H9 (cell line): ENCODE measurements around the gene PPIL6. TPM values are rescaled to one million over a fixed set of nuclear protein-coding genes. Genes with fewer than 3 reads are reported as not detected.

Source experiments
- DNase-seq: peaks from one replicate; pipeline ENCODE4 v3.0.0-alpha.2; 2017
- H2AFZ ChIP-seq: one replicate; pipeline ENCODE4 v1.6.1; 2013; ENCODE audit warnings: mild to moderate bottlenecking, low read length, control low read depth, moderate library complexity
- H2AK5ac ChIP-seq: 2 replicates; pipeline ENCODE4 v1.6.1; 2013; ENCODE audit warnings: low read length, control low read depth, mixed read lengths; ENCODE audit not compliant: insufficient read length
- H2BK120ac ChIP-seq: one replicate; pipeline ENCODE4 v1.6.1; 2013; ENCODE audit warnings: low read depth, mild to moderate bottlenecking, low read length, control low read depth, inconsistent platforms; ENCODE audit not compliant: poor library complexity, severe bottlenecking
- H2BK12ac ChIP-seq: 2 replicates; pipeline ENCODE4 v1.6.1; 2013; ENCODE audit warnings: low read length, control low read depth, mixed read lengths, low read depth; ENCODE audit not compliant: insufficient read length
- H2BK15ac ChIP-seq: 2 replicates; pipeline ENCODE4 v1.6.1; 2013; ENCODE audit warnings: low read depth, low read length, control low read depth
- H2BK20ac ChIP-seq: one replicate; pipeline ENCODE4 v1.6.1; 2013; ENCODE audit warnings: low read depth, mild to moderate bottlenecking, low read length, control low read depth, inconsistent platforms; ENCODE audit not compliant: poor library complexity, severe bottlenecking
- H2BK5ac ChIP-seq: 2 replicates; pipeline ENCODE4 v1.6.1; 2013; ENCODE audit warnings: low read length, control low read depth, mixed read lengths; ENCODE audit not compliant: insufficient read length
- H3K14ac ChIP-seq: 2 replicates; pipeline ENCODE4 v1.6.1; 2013; ENCODE audit warnings: low read length, control low read depth; ENCODE audit not compliant: insufficient read depth
- H3K18ac ChIP-seq: 2 replicates; pipeline ENCODE4 v1.6.1; 2013; ENCODE audit warnings: low read depth, mild to moderate bottlenecking, mixed read lengths, low read length, control low read depth; ENCODE audit not compliant: insufficient read length
- H3K23ac ChIP-seq: 2 replicates; pipeline ENCODE4 v1.6.1; 2013; ENCODE audit warnings: low read length, control low read depth, mixed read lengths, low read depth; ENCODE audit not compliant: insufficient read length
- H3K23me2 ChIP-seq: 2 replicates; pipeline ENCODE4 v1.6.1; 2013; ENCODE audit warnings: low read depth, mild to moderate bottlenecking, mixed read lengths, low read length, control low read depth; ENCODE audit not compliant: insufficient read length, poor library complexity, severe bottlenecking
- H3K27ac ChIP-seq: 2 replicates; pipeline ENCODE4 v1.5.1; 2013; ENCODE audit warnings: low read length, control low read depth, mixed read lengths, low read depth; ENCODE audit not compliant: insufficient read length
- H3K27me3 ChIP-seq: 2 replicates; pipeline ENCODE4 v1.6.1; 2013; ENCODE audit warnings: low read length, control low read depth, inconsistent platforms; ENCODE audit not compliant: insufficient read depth
- H3K4ac ChIP-seq: 2 replicates; pipeline ENCODE4 v1.6.1; 2013; ENCODE audit warnings: low read depth, mild to moderate bottlenecking, control low read depth, inconsistent platforms, low read length, moderate library complexity
- H3K4me1 ChIP-seq: 2 replicates; pipeline ENCODE4 v1.6.1; 2013; ENCODE audit warnings: low read length, control low read depth, inconsistent platforms; ENCODE audit not compliant: insufficient read depth
- H3K4me2 ChIP-seq: 2 replicates; pipeline ENCODE4 v1.6.1; 2013; ENCODE audit warnings: low read length, control low read depth, mixed read lengths; ENCODE audit not compliant: insufficient read length, insufficient read depth
- H3K56ac ChIP-seq: 2 replicates; pipeline ENCODE4 v1.6.1; 2013; ENCODE audit warnings: low read depth, mild to moderate bottlenecking, mixed read lengths, low read length, control low read depth; ENCODE audit not compliant: insufficient read length
- H3K79me1 ChIP-seq: 2 replicates; pipeline ENCODE4 v1.6.1; 2013; ENCODE audit warnings: low read depth, mild to moderate bottlenecking, moderate library complexity, low read length, control low read depth, inconsistent platforms; ENCODE audit not compliant: insufficient read depth, poor library complexity, severe bottlenecking
- H3K79me2 ChIP-seq: 2 replicates; pipeline ENCODE4 v1.6.1; 2013; ENCODE audit warnings: low read length, control low read depth, inconsistent platforms; ENCODE audit not compliant: insufficient read depth
- H3K9ac ChIP-seq: 2 replicates; pipeline ENCODE4 v1.6.1; 2013; ENCODE audit warnings: low read length, control low read depth, mixed read lengths; ENCODE audit not compliant: insufficient read length; ENCODE audit errors: extremely low read depth
- H3K9me3 ChIP-seq: one replicate; pipeline ENCODE4 v1.6.1; 2013; ENCODE audit warnings: low read depth, low read length, inconsistent platforms; ENCODE audit not compliant: control insufficient read depth
- H3T11ph ChIP-seq: one replicate; pipeline ENCODE4 v1.6.1; 2013; ENCODE audit warnings: mild to moderate bottlenecking, low read length, control low read depth, inconsistent platforms
- H4K20me1 ChIP-seq: one replicate; pipeline ENCODE4 v1.6.1; 2013; ENCODE audit not compliant: control insufficient read depth, insufficient read length, insufficient read depth
- H4K5ac ChIP-seq: 2 replicates; pipeline ENCODE4 v1.6.1; 2013; ENCODE audit warnings: low read depth, mild to moderate bottlenecking, mixed read lengths, low read length, control low read depth; ENCODE audit not compliant: insufficient read length
- H4K8ac ChIP-seq: replicated peaks from 2 replicates; pipeline ENCODE4 v1.6.1; 2013; ENCODE audit warnings: low read length, control low read depth, mixed read lengths, low read depth; ENCODE audit not compliant: insufficient read length
- H4K91ac ChIP-seq: 2 replicates; pipeline ENCODE4 v1.6.1; 2013; ENCODE audit warnings: low read depth, mild to moderate bottlenecking, moderate library complexity, mixed read lengths, low read length, control low read depth; ENCODE audit not compliant: insufficient read length
- H3K27ac Mint-ChIP-seq, 3 experiments: 2 replicates in 2 of 3; 3 replicates in 1 of 3; pipeline ENCODE4 v1.8.0; 2020 to 2021; ENCODE audit warnings: mixed read lengths in 3 of 3, mild to moderate bottlenecking in 1 of 3, moderate library complexity in 1 of 3
- H3K27me3 Mint-ChIP-seq: 2 replicates; pipeline ENCODE4 v1.8.0; 2021; ENCODE audit warnings: low read depth, mild to moderate bottlenecking, moderate library complexity, mixed read lengths
- H3K36me3 Mint-ChIP-seq, 3 experiments: 2 replicates in 2 of 3; 3 replicates in 1 of 3; pipeline ENCODE4 v1.8.0; 2020 to 2021; ENCODE audit warnings: low read depth in 3 of 3, mixed read lengths in 3 of 3; ENCODE audit not compliant: insufficient read depth in 1 of 3
- H3K4me1 Mint-ChIP-seq, 2 experiments: 2 replicates each; pipeline ENCODE4 v1.8.0; 2020; ENCODE audit warnings: mixed read lengths in 2 of 2
- H3K4me3 Mint-ChIP-seq, 2 experiments: 2 replicates in 1 of 2; 3 replicates in 1 of 2; pipeline ENCODE4 v1.8.0; 2020 to 2021; ENCODE audit warnings: mild to moderate bottlenecking in 2 of 2, mixed read lengths in 2 of 2, moderate library complexity in 1 of 2
- H3K9me3 Mint-ChIP-seq, 2 experiments: 2 replicates in 1 of 2; 3 replicates in 1 of 2; pipeline ENCODE4 v1.8.0; 2020; ENCODE audit warnings: mild to moderate bottlenecking in 2 of 2, mixed read lengths in 2 of 2, moderate library complexity in 1 of 2
- CTCF ChIP-seq: fragments of 200-600 bp; sonication (generic); conservative IDR thresholded peaks from 3 replicates; pipeline ENCODE4 v1.8.0; 2021; ENCODE audit warnings: antibody characterized with exemption, mild to moderate bottlenecking
- WGBS: extraction: QIAGEN DNeasy Blood & Tissue Kit; methylation state at CpG from one replicate; pipeline ENCODE4 v1.1.7; 2013; ENCODE audit warnings: missing lambda C conversion rate, low lambda C conversion rate, mixed read lengths; ENCODE audit not compliant: insufficient read length; ENCODE audit errors: extremely low coverage; 5-methylcytosine and 5-hydroxymethylcytosine counted together
- total RNA-seq: library from RNA; stranded (reverse); gene quantifications from 2 replicates; pipeline ENCODE4 v1.2.1, GENCODE V29; 2021

PPIL6 gene
- total RNA-seq, 1 experiment from 2014 or later: 1.0 TPM

DNA sequence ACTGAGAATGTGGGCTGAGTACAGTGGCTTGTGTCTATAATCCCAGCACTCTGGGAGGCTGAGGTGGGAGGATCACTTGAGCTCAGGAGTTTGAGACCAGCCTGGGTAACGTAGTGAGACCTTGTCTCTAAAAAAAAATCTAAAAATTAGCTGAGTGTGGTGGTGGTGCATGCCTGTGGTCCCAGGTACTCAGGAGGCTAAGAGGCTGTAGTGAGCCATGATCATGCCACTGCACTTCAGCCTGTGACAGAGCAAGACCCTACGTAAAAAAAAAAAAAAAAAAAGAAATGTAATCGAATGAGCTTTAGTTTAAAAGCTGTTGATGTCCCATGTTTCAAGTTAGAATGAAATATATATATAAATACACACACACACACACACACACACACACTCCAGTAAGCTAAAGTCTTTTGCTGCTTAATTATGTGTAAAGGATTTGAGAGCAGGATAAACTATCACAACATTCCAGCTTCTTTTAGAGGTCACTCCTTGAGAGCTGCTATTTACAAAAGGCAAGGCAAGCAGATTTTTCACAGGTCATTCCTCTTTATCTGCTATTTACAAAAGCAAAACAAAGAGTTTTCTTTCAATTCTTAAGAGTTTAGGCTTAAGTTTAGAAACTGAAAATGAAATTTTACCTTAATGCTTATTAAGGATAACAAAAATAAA is 19.9 kb upstream of the PPIL6 start:
- Mint-ChIP-seq H3K27me3 (no peaks in the 10 kb centered on the region), H3K4me1 (peaks cover 36 to 39% of the 10 kb centered on the region in 2 experiments), H3K27ac (no peak overlapping the region), H3K36me3 (peaks cover 30 to 40% (median 39%) of the 10 kb centered on the region in 3 experiments), H3K4me3 (no peak overlapping the region), H3K9me3 (no peaks in the 10 kb centered on the region; a peak in 1 of 5 replicates)
- Histone ChIP-seq H4K91ac (no peak overlapping the region), H3K14ac (no peak overlapping the region), H3K27me3 (no peaks in the 10 kb centered on the region), H2BK15ac (no peak overlapping the region), H2AFZ (no peak overlapping the region), H3T11ph (no peak overlapping the region), H4K20me1 (no peaks in the 10 kb centered on the region), H3K56ac (no peak overlapping the region), H2BK20ac (no peak overlapping the region), H4K8ac (no peak overlapping the region), H3K79me1 (peaks cover 5% of the 10 kb centered on the region), H3K4me2 (no peak overlapping the region), H3K4ac (no peak overlapping the region), H2BK5ac (no peak overlapping the region), H3K9me3 (no peaks in the 10 kb centered on the region), H2BK12ac (no peak overlapping the region), H4K5ac (no peak overlapping the region), H3K18ac (no peak overlapping the region), H3K23ac (no peak overlapping the region), H3K27ac (no peak overlapping the region), H3K9ac (no peak overlapping the region), H3K4me1 (peaks cover 12% of the 10 kb centered on the region; the same call in 1 of the 2 replicates), H2BK120ac (no peak overlapping the region), H2AK5ac (no peak overlapping the region), H3K23me2 (peaks cover 2% of the 10 kb centered on the region), H3K79me2 (no peaks in the 10 kb centered on the region)
- no peak for TF ChIP-seq CTCF
- DNase-seq: no peak
- no CpG with 5 or more reads among the region's 3 CpGs for WGBS
